ENCODE results near the gene ZNF609. TPM values are rescaled to one million over a fixed set of nuclear protein-coding genes. Genes with fewer than 3 reads are reported as not detected.
"Not testable (repeated sequence)": the region's sequence is repeated elsewhere in the genome, so short reads cannot be mapped to it uniquely, and the experiment has no call there.

ZNF609 gene
- total and polyA plus RNA-seq, 2 donors = 15.0 to 23.7 TPM

DNA sequence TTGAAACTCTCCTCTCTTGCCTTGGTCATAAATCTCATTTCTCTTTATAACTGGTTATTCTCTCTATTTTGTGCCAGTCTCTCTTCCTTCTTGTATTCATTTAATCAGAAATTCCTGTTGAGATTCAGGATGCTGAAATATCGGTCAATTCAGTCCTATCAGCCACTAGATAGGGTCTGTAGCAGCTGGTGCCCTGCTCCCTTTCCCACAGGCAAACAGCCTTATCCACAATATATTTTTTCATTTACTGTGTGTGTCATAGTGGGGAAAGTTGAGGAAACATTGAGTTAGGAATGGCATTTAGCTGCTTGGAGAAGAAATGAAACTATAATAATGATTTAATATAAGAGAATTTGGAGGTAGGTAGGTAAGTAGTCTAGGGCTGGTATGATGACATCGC, 168.7 kb downstream of the ZNF609 start:
- DNase-seq (ENCODE audit: extremely low spot score) = no peak
- H3K27ac ChIP-seq (ENCODE audit: low read depth) = no peak overlapping the region

DNA sequence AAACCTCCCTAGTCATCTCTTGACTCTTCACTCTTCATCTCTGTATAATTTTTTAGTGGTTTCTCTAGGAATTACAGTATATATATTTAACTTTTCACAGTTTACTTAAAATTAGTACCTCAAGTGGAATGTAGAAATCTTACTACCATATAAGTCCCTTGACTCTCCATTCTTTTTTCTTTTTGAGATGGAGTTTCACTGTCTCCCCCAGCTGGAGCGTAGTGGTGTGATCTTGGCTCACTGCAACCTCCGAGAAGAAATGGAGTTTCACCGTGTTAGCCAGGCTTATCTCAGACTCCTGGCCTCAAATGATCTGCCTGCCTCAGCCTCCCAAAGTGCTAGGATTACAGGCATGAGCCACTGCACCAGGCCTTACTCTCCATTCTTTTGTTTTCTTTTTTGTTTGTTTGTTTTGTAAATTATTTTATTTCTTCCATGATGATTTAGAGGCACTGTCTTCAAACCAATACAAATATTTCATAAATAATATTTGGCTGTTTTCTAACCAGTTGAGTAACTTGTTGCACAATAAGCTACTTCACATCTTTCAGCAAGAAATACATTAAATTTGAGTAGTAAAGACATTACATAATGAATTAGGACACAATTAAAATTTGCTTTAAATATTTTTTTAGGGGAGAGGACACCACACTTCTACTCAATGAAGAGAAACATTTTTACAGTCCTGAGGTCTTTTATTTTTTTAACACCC, 170.2 kb downstream of the ZNF609 start:
- no peak overlapping the region for H3K27ac ChIP-seq (ENCODE audit: low read depth)
- H3K4me3 ChIP-seq (ENCODE audit: low read depth, low read length) = no peak overlapping the region
- WGBS = 87% methylated on average over 3 of the region's 3 CpGs
- DNase-seq (ENCODE audit: extremely low spot score) = no peak
- H3K4me1 ChIP-seq (ENCODE audit: insufficient read depth) = peaks cover 3% of the 10 kb centered on the region
- H3K36me3 ChIP-seq (ENCODE audit: insufficient read depth) = no peaks in the 10 kb centered on the region

More for the DNA sequence above, 168.7 kb downstream of the ZNF609 start:
- over 99% methylated on average over 2 of the region's 2 CpGs for WGBS
- no peak overlapping the region for H3K4me3 ChIP-seq (ENCODE audit: low read depth, low read length)
- H3K36me3 ChIP-seq (ENCODE audit: insufficient read depth) = no peaks in the 10 kb centered on the region
- no peaks in the 10 kb centered on the region for H3K4me1 ChIP-seq (ENCODE audit: insufficient read depth)

DNA sequence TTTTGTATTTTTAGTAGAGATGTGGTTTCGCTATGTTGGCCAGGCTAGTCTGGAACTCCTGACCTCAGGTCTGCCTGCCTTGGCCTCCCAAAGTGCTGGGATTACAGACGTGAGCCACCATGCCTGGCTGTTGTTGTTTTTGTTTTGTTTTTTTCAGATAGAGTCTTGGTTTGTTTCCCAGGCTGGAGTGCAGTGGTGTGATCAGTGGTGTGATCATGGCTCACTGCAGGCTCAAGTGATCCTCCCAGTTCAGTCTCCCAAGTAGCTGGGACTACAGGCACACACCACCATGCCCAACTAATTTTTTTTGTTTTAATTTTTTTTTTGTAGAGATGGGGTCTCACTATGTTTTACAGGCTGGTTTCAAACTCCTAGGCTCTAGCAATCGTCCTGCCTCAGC, 172.3 kb downstream of the ZNF609 start:
- WGBS = 93% methylated on average over 3 of the region's 3 CpGs
- DNase-seq (ENCODE audit: extremely low spot score); H3K4me3 ChIP-seq (ENCODE audit: low read depth, low read length); H3K36me3 ChIP-seq (ENCODE audit: insufficient read depth); H3K27ac ChIP-seq (ENCODE audit: low read depth); H3K4me1 ChIP-seq (ENCODE audit: insufficient read depth): not testable (repeated sequence)

DNA sequence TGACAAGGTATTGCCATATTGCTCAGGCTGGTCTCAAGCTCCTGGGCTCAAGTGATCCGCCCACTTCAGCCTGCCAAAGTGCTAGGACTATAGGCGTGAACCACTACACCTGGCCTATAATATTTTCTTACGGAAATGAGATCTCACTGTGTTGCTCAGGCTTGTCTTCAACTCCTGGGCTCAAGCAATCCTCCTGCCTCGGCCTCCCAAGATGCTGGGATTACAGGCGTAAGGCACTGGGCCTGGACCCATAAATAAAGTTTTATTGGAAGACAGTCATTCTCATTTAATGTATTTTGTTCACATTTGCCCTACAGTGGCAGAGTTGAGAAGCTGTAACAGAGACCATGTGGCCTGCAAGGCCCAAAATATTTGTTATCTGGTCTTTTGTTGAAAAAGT, 173.0 kb downstream of the ZNF609 start:
- Histone ChIP-seq H3K4me3 (ENCODE audit: low read depth, low read length) (no peak overlapping the region), H3K27ac (ENCODE audit: low read depth) (no peak overlapping the region), H3K4me1 (ENCODE audit: insufficient read depth) (peaks cover 3% of the 10 kb centered on the region), H3K36me3 (ENCODE audit: insufficient read depth) (no peaks in the 10 kb centered on the region)
- WGBS = 96% methylated on average over 5 of the region's 5 CpGs
- DNase-seq (ENCODE audit: extremely low spot score) = no peak

DNA sequence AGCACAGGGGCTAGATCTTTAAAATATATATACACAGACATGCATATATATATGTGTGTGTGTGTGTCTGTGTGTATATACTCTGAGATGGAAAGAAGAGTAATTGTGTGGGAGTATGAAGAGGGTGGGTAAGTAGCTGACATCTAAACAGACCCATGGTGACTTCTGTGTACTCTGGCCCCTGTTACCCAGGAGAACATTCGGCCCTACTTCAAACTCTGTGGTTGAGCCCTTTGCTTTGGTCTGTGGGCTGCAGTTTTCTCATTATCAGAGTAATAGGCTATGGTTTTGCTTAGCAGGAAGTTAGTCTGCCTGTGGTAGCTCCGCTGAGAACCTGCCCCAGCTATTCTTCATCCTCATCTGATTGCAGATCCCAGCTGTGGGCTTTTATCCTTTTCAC, 173.6 kb downstream of the ZNF609 start:
- H3K27ac ChIP-seq (ENCODE audit: low read depth) = no peak overlapping the region
- H3K4me3 ChIP-seq (ENCODE audit: low read depth, low read length) = no peak overlapping the region
- DNase-seq (ENCODE audit: extremely low spot score) = no peak
- 75% methylated on average over 2 of the region's 2 CpGs for WGBS
- H3K4me1 ChIP-seq (ENCODE audit: insufficient read depth) = peaks cover 3% of the 10 kb centered on the region
- no peaks in the 10 kb centered on the region for H3K36me3 ChIP-seq (ENCODE audit: insufficient read depth)

DNA sequence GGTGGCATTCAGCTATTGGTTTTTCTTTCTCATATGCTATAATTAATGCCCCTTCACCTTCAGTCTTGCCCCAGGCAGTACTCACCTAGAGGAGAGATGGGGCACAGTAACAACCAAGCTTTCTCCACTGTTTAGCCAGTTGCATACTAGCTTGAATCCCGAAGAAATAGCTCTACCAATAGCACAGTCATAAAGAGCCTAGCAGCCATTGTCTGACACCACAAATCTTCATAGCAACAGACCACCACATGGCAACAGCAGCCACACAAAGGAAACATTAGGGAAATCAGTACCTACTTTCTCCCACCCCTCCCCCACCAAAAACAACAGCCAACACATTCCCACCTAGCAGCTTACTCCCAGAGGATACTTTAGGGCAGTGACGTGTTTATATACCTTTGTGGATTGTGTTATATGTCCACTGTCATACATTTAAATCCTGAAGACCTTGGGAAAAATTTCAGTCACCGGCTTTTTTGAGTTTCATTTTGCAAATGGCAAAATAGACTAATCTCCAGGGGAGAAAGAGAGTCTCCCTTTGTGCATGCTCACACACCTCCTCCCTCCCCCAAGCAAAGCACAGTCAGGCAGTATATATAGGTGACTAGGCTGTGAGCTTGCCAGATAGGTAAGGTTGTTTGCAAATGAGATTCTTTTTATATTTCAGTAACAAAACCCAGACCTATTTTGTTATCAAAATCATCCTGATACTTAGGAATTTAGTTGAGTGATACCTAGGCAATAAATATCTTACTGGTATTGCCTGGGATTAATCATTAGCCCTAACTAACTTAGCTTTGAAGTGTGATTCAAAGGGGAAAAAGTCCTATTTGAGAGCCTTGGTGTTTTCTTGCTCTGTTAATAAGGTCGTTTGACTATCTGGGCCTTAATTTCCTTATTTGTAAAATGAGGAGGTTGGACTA, 174.5 kb downstream of the ZNF609 start:
- peak; percentile 58 for DNase-seq (ENCODE audit: extremely low spot score)
- no peak overlapping the region for H3K27ac ChIP-seq (ENCODE audit: low read depth)
- peaks cover 5% of the 10 kb centered on the region for H3K4me1 ChIP-seq (ENCODE audit: insufficient read depth)
- H3K4me3 ChIP-seq (ENCODE audit: low read depth, low read length) = no peak overlapping the region
- H3K36me3 ChIP-seq (ENCODE audit: insufficient read depth) = no peaks in the 10 kb centered on the region
- WGBS = 44% methylated on average over 4 of the region's 4 CpGs

DNA sequence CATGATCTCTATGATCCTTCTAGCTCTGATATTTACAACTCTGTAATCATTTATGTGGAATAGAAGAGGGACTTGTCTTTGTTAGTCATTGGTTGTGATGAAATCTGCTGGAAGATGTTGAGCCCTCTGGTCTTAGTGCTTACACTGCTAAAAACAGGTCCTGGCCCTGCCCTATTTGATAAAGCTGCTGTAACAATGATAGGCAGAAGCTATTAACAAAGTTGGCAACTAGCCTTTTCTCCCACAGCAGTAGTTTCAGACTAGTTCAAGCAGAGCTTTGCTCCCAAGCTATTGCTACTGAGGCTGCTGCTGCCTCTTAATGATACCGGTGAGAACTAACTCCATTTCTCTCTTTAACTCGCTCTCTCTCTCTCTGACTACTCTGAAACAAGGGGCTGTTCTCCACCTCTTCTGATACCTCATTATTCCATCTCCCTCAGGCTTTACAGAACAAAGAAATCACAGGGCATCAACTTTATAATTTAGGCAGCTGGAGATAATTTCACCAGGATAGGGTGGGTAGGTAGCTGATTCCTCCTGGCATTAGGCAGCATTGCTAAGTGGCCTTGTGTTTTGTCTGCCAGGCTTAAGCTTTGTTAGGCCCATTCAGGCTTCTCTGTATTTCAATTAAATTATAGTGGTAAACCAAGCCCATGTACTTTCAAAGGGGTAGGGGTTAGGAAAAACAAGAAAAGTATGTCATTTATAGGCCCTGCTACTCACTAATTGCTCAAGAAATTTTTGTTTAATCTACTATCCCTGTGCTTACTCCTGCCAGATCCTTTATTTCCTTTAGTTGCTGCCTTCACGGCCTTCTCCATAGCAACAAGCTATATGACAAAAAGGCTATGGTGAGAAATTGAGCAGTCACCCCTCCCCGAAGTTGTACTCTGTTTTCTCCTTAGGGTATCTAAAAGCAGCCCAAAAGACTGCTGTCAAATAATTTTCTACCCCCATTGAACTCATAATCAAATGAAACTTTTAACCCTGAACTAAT, 175.4 kb downstream of the ZNF609 start:
- no peak for DNase-seq (ENCODE audit: extremely low spot score)
- peaks cover 5% of the 10 kb centered on the region for H3K4me1 ChIP-seq (ENCODE audit: insufficient read depth)
- H3K4me3 ChIP-seq (ENCODE audit: low read depth, low read length) = no peak overlapping the region
- H3K36me3 ChIP-seq (ENCODE audit: insufficient read depth) = no peaks in the 10 kb centered on the region
- 57% methylated on average over 4 of the region's 4 CpGs for WGBS
- H3K27ac ChIP-seq (ENCODE audit: low read depth) = peak overlapping the region; percentile 76

DNA sequence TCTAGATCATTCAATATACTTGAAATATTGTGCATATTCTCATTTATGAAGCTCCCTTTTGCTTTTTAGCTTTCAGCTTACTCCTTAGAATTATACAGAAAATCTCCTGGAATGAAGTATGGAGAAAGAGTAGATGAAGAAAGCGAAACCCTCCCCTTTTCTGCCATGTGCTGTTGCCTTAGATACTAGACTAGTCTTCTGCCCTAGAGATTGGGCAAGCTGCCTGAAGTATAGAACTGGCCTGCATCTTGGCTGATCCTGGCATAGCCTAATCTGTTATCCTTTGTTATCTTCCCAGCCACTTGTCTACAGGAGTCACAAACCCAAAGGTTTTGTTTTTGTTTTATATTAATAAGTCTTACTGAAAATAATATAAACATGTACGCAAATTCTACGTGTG, 176.2 kb downstream of the ZNF609 start:
- no peak for DNase-seq (ENCODE audit: extremely low spot score)
- Histone ChIP-seq H3K36me3 (ENCODE audit: insufficient read depth) (no peaks in the 10 kb centered on the region), H3K4me3 (ENCODE audit: low read depth, low read length) (no peak overlapping the region), H3K4me1 (ENCODE audit: insufficient read depth) (peaks cover 5% of the 10 kb centered on the region), H3K27ac (ENCODE audit: low read depth) (no peak overlapping the region)
- WGBS = 98% methylated on average over 3 of the region's 3 CpGs

DNA sequence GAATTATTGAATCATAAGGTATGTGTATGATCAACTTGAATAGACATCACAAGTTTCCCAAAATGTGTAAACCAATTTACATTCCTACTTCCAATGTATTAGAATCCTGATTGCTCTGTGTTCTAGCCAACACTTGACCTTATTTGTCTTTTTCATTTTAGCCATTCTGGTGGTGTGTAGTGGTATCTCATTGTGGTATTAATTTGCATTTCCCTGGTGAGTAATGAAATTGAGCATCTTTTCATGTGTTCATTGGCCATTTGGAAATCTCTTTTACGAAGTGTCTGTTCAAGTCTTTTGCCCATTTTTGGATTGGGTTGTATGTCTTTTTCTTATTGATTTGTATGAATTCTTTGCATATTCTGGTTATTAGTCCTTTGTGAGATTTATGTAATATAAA, 177.0 kb downstream of the ZNF609 start:
- WGBS = 98% methylated on average over 1 of the region's 1 CpG
- Histone ChIP-seq H3K4me1 (ENCODE audit: insufficient read depth) (peaks cover 5% of the 10 kb centered on the region), H3K27ac (ENCODE audit: low read depth) (no peak overlapping the region), H3K4me3 (ENCODE audit: low read depth, low read length) (no peak overlapping the region), H3K36me3 (ENCODE audit: insufficient read depth) (no peaks in the 10 kb centered on the region)
- DNase-seq (ENCODE audit: extremely low spot score) = no peak

DNA sequence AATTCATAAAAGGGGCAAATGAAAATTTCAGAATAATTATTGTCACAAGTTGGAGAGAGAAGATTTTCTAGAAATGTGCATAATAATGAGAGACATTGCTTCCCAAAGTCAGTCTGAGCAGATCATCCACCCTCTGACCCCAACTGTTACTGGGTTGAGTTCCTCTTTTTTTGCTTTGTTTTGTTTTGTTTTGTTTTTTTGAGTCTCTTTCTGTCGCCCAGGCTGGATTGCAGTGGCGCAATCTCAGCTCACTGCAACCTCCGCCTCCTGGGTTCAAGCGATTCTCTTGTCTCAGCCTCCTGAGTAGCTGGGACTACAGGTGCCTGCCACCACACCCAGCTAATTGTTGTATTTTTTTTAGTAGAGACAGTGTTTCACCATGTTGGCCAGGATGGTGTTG, 179.4 kb downstream of the ZNF609 start:
- not testable (repeated sequence) for DNase-seq (ENCODE audit: extremely low spot score); H3K36me3 ChIP-seq (ENCODE audit: insufficient read depth); H3K27ac ChIP-seq (ENCODE audit: low read depth); H3K4me3 ChIP-seq (ENCODE audit: low read depth, low read length); H3K4me1 ChIP-seq (ENCODE audit: insufficient read depth)
- WGBS = 96% methylated on average over 4 of the region's 4 CpGs

DNA sequence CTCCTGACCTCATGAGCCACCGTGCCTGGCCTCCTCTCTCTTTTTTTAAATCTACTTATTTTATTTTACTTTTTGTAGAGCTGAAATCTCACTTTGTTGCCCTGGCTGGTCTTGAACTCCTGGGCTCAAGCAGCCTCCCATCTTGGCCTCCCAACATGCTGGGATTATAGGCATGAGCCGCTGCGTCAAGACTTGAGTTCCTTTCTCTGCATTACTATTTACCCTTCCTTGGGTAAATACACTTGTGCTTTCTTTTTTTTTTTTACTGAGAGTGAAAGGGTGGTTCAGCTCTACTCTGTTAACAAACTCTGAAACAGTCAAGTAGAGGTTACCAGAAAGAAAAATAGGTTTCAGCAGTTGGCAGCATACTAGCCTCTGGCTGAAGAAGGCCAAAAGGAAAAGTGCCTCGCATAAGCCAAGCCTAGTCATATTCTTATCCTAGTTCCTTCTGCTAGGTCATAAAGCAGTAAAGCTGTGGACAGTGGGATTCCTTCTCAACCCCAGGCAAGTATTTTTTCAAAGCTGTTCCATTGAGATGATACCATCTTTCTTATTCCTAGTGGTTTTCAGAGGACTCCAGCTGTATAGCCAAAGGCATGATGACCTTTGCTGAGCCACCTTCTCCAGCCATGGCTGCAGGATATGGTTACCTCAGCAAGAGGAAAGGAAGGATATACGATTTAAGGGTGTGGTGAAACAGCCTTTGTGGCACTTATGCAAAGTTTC, 179.9 kb downstream of the ZNF609 start:
- DNase-seq (ENCODE audit: extremely low spot score) = no peak
- Histone ChIP-seq H3K36me3 (ENCODE audit: insufficient read depth) (no peaks in the 10 kb centered on the region), H3K4me3 (ENCODE audit: low read depth, low read length) (no peak overlapping the region), H3K4me1 (ENCODE audit: insufficient read depth) (peaks cover 4% of the 10 kb centered on the region), H3K27ac (ENCODE audit: low read depth) (no peak overlapping the region)
- 70% methylated on average over 5 of the region's 5 CpGs for WGBS

DNA sequence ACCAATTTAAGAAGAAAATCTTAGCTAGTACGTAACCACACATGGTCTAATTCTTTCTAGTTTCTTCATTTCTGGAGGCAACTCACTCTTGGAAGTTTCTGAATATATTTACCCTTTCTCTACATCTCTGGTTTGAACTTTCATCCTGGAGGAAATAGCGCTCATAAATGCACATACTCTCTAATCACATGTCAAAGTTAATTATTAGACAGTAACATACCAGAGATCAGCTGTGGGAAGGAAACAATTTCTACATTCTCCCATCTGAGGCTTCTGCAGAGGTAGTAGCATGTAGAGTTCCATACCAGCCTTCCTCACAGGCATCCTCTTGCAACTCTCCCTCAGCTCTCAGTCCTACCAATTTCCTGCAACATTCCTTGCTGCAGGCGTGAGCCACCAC, 182.5 kb downstream of the ZNF609 start:
- H3K4me1 ChIP-seq (ENCODE audit: insufficient read depth) = peaks cover 4% of the 10 kb centered on the region
- DNase-seq (ENCODE audit: extremely low spot score) = no peak
- WGBS = 90% methylated on average over 3 of the region's 3 CpGs
- no peaks in the 10 kb centered on the region for H3K36me3 ChIP-seq (ENCODE audit: insufficient read depth)
- no peak overlapping the region for H3K4me3 ChIP-seq (ENCODE audit: low read depth, low read length)
- no peak overlapping the region for H3K27ac ChIP-seq (ENCODE audit: low read depth)

DNA sequence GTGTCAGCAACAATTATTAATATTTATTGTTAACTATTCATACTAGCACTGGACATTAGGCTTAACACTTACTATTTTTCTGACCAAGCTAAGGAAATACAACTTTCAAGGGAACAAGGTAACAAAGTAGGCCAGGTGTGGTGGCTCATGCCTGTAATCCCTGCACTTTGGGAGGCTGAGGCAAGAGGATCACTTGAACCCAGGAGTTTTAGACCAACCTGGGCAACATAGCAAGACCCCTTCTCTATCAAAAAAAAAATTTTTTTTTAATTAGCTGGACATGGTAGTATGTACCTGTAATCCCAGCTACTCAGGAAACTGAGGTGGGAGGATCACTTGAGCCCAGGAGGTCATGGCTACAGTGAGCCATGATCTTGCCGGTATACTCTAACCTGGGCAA, 183.3 kb downstream of the ZNF609 start:
- WGBS = 97% methylated on average over 1 of the region's 1 CpG
- DNase-seq (ENCODE audit: extremely low spot score) = no peak

More for the DNA sequence above, 183.3 kb downstream of the ZNF609 start:
- no peak overlapping the region for H3K27ac ChIP-seq (ENCODE audit: low read depth)
- H3K4me3 ChIP-seq (ENCODE audit: low read depth, low read length) = no peak overlapping the region
- H3K4me1 ChIP-seq (ENCODE audit: insufficient read depth) = peaks cover 4% of the 10 kb centered on the region
- H3K36me3 ChIP-seq (ENCODE audit: insufficient read depth) = no peaks in the 10 kb centered on the region
